ENCODE data around the gene GRIN2A. TPM values are rescaled to one million over a fixed set of nuclear protein-coding genes. Genes with fewer than 3 reads are reported as not detected.
A peak's percentile ranks its signal among the peaks of the same experiment; 100 is the strongest.
"Not testable (repeated sequence)": the region's sequence is repeated elsewhere in the genome, so short reads cannot be mapped to it uniquely, and the experiment has no call there.

Gene GRIN2A
- polyA plus RNA-seq, 12 donors, result 0.11 to 1.00 (median 0.36) TPM; not detected in 2

- no peak for DNase-seq
These were observed 264.5 kb downstream of the GRIN2A start for GRCh38 chr16:9917691-9918090.

GRCh38 chr16:9913604-9914326, 268.5 kb downstream of the GRIN2A start:
- DNase-seq, result no peak

GRCh38 chr16:9911989-9912388, 270.2 kb downstream of the GRIN2A start:
- no peak for DNase-seq

GRCh38 chr16:9911231-9911630, 271.0 kb downstream of the GRIN2A start:
- DNase-seq, result no peak

GRCh38 chr16:9909072-9909825, 273.0 kb downstream of the GRIN2A start:
- DNase-seq, result no peak

GRCh38 chr16:9908613-9909012, 273.6 kb downstream of the GRIN2A start:
- no peak for DNase-seq

GRCh38 chr16:9907752-9908151, 274.5 kb downstream of the GRIN2A start:
- no peak for DNase-seq

- DNase-seq, result no peak
These were observed 276.0 kb downstream of the GRIN2A start for GRCh38 chr16:9906218-9906617.

- no peak for DNase-seq
These were observed 277.7 kb downstream of the GRIN2A start for GRCh38 chr16:9904526-9904925.

- DNase-seq, result no peak
These were observed 281.7 kb downstream of the GRIN2A start for GRCh38 chr16:9900576-9900975.

- DNase-seq, result no peak
These were observed 283.7 kb downstream of the GRIN2A start for GRCh38 chr16:9898555-9898954.

GRCh38 chr16:9898124-9898523, 284.1 kb downstream of the GRIN2A start:
- DNase-seq, result no peak

- DNase-seq, result no peak
These were observed 286.4 kb downstream of the GRIN2A start for GRCh38 chr16:9895817-9896216.

- DNase-seq, result no peak
These were observed 296.4 kb downstream of the GRIN2A start for GRCh38 chr16:9885876-9886275.

GRCh38 chr16:9885467-9885866, 296.8 kb downstream of the GRIN2A start:
- no peak for DNase-seq

- DNase-seq, result not testable (repeated sequence)
These were observed 306.2 kb downstream of the GRIN2A start for GRCh38 chr16:9875981-9876380.

GRCh38 chr16:9874219-9874618, 308.0 kb downstream of the GRIN2A start:
- no peak for DNase-seq

- DNase-seq, result no peak
These were observed 311.3 kb downstream of the GRIN2A start for GRCh38 chr16:9870962-9871361.

GRCh38 chr16:9869776-9870175, 312.5 kb downstream of the GRIN2A start:
- peak; percentile 18 for DNase-seq

GRCh38 chr16:9868606-9869149, 313.6 kb downstream of the GRIN2A start:
- no peak for DNase-seq

- DNase-seq, result no peak
These were observed 315.1 kb downstream of the GRIN2A start for GRCh38 chr16:9867176-9867575.

- DNase-seq, result no peak
These were observed 317.8 kb downstream of the GRIN2A start for GRCh38 chr16:9864461-9864860.

GRCh38 chr16:9862327-9862726, 319.9 kb downstream of the GRIN2A start:
- DNase-seq, result no peak

Data from muscle of arm (tissue), 12 donors.